ENCODE results near the gene GNAS. TPM values are rescaled to one million over a fixed set of nuclear protein-coding genes. Genes with fewer than 3 reads are reported as not detected.
A peak's percentile ranks its signal among the peaks of the same experiment; 100 is the strongest.

GNAS gene
- total RNA-seq, 1 experiment from 2014 or later: 462 TPM

- no peak for DNase-seq (ENCODE audit: low read depth)
These were observed 1.6 kb downstream of the GNAS start for GRCh38 chr20:58853976-58854637.

GRCh38 chr20:58854638-58855471, 2.3 kb downstream of the GNAS start:
- DNase-seq (ENCODE audit: low read depth): no peak

- no peak for DNase-seq (ENCODE audit: low read depth)
These were observed 3.2 kb downstream of the GNAS start for GRCh38 chr20:58855506-58856389.

- DNase-seq (ENCODE audit: low read depth): no peak
These were observed 10.7 kb downstream of the GNAS start for GRCh38 chr20:58863044-58863790.

GRCh38 chr20:58864346-58864745, 11.8 kb downstream of the GNAS start:
- DNase-seq (ENCODE audit: low read depth): no peak

- DNase-seq (ENCODE audit: low read depth): no peak
These were observed 13.3 kb downstream of the GNAS start for GRCh38 chr20:58865843-58866242.

- DNase-seq (ENCODE audit: low read depth): peak; percentile 19
These were observed 14.7 kb downstream of the GNAS start for GRCh38 chr20:58867211-58867610.

GRCh38 chr20:58868795-58869194, 16.3 kb downstream of the GNAS start:
- no peak for DNase-seq (ENCODE audit: low read depth)

GRCh38 chr20:58869662-58870227, 17.2 kb downstream of the GNAS start:
- DNase-seq (ENCODE audit: low read depth): no peak

- DNase-seq (ENCODE audit: low read depth): peak; percentile 52
These were observed 17.9 kb downstream of the GNAS start for GRCh38 chr20:58870293-58871014.

GRCh38 chr20:58871533-58872102, 19.1 kb downstream of the GNAS start:
- no peak for DNase-seq (ENCODE audit: low read depth)

GRCh38 chr20:58874469-58874868, 22.0 kb downstream of the GNAS start:
- no peak for DNase-seq (ENCODE audit: low read depth)

GRCh38 chr20:58875111-58875510, 22.6 kb downstream of the GNAS start:
- DNase-seq (ENCODE audit: low read depth): no peak

GRCh38 chr20:58875541-58876134, 23.1 kb downstream of the GNAS start:
- peak; percentile 75 for DNase-seq (ENCODE audit: low read depth)

GRCh38 chr20:58876437-58876836, 23.9 kb downstream of the GNAS start:
- no peak for DNase-seq (ENCODE audit: low read depth)

GRCh38 chr20:58877050-58877975, 24.8 kb downstream of the GNAS start:
- DNase-seq (ENCODE audit: low read depth): no peak

- DNase-seq (ENCODE audit: low read depth): no peak
These were observed 25.5 kb downstream of the GNAS start for GRCh38 chr20:58877976-58878360.

- DNase-seq (ENCODE audit: low read depth): no peak
These were observed 25.9 kb downstream of the GNAS start for GRCh38 chr20:58878399-58878798.
